ENCODE data around the gene NGEF.

NGEF gene

DNA sequence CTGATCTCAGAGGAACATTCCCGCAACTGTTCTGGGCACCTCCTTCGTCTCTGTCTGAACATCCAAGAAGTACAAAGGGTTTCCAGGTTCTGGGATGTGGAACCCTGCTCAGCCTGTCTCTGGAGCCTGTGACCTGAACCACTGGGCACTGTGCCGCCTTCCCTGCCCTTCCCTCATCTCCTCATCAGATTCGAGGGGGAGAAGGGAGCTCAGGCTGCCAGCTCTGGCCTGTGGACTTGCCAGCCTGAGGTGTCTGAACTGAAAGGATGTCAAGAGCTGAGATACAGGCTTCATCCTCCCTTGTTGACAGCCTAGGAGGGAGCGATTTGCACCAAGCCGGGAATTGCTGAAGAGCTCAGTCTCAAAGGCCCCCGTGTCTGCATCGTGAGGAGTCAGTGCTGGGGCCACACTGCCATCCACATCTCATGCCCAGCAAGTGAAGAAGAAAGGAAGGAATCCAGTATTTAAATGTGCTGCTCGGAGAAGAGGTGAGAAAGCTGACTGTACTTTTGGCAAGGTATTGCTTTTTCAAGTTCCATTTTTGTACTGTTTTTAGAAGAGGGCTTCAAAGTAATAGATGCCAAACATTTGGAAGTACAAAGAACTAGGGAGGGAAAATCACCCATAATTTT, 32.0 kb upstream of the NGEF start:
- no peak for DNase-seq (ENCODE audit: low spot score)

DNA sequence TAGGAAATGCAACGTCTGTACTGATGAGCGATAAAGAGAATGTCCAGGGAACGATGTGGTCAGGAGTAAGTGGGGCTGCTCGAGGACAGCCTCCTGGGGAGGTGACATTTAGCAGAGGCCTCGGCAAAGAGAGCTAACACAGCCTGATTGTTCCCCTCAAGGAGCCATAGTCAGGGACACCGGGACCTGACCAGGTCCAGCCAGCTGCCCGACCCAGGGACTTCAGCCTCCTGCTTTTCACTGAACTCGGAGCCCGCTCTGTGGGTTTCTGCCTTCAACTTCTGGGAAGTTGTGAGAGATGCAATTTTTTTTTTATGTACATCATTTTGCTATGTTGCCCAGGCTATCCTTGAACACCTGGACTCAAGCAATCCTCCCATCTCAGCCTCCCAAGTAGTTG, 29.5 kb upstream of the NGEF start:
- DNase-seq (ENCODE audit: low spot score), result no peak

DNA sequence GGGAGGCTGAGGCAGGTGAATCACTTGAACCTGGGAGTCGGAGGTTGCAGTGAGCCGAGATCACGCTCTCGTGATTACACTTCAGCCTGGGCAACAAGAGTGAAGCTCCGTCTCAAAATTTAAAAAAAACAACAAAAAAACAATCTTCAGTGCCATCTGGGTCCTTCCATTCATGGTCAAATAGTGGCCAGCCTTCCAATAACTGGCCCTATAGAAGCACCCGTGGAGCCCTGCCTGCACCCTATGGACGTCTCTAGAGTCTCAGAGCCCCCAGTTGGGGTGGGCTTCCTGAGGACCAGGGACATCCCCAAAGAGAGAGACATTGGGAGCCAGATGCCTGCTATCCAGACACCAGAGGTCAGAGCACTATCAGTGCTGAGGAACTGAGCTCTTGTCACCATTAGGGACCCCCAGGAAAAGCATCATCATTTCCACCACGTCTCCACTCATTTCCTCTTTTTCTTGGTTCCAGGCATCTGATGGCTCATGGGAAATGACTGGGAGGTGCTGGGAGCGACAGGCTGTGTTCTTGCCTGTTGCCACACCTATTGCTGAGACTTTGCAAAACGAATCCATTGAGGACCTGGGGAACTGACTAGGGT, 28.8 kb upstream of the NGEF start:
- no peak for DNase-seq (ENCODE audit: low spot score)

DNA sequence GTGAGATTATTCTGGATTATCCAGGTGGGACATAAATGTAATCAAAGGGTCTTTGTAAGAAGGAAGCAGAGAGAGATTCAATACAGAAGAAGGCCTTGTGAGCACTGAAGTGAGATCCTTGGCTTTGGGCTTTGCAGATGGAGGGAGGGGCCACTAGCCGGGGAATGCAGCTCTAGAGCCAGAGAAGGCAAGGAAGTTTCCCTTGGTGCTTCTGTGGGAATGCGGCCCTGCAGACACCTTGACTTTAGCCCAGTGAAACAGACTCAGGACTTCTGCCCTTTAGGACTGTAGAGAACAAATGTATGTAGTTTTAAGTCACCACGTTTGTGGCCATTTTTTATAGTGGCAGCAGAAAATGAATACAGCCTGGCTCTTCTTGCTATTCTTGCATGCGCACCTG, 27.5 kb upstream of the NGEF start:
- no peak for DNase-seq (ENCODE audit: low spot score)

DNA sequence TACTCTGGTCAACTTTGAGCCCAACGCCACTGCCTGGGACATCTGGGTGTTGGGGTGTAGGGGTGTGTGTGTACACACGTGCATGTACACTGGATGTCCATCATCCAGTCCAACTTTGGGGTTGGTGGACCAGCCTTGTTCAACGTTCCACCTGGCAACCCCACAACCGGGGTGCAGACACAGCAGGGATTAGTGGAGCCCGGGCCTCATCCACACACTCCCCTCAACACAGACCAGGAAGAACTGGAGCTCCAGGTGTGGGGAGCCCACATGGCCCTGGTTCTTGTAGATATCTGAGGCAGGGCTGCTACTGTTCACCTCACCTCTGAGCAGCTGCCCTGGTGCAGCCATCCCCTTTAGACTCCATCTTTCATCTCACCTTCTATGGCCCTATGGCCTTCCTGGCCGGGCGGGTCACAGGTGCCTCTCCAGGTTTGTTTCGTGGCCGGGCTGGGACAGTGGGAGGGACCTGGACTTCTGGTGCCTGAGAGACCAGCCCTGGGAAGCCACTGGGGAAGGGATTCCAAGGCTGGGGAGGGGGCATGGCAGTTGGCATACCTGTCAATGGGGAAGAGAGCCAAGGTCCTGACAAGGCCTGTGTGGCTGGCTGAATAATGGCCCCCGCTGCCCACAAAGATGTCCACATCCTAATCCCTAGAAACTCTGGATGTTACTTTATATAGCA, 26.9 kb upstream of the NGEF start:
- no peak for DNase-seq (ENCODE audit: low spot score)

DNA sequence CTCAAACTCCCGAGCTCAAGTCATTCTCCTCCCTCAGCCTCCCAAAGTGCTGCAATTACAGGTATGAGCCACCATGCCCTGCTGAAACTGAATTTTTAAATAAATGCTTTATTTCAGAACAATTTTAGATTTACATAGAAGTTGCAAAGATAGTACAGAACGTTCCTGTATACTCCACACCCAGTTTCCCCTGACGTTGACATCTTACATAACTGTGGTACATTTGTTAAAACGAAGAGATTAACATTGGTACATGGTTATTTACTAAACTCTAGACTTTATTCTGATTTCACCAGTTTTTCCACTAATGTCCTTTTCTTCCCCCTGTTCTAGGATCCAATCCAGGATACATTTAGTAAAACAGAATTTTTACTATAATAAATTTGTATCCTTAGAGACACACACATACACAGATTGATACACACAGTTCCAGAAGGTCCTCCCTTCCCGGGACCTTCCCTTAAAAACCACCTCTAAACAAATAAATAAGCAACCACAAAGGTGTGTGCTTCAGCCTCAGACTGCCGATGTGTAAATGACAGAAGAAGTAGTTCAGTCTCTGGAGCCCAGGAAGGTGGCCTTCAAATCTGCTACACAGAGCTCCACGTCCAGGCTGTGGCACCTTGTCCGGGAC, 26.3 kb upstream of the NGEF start:
- DNase-seq (ENCODE audit: low spot score), result no peak

DNA sequence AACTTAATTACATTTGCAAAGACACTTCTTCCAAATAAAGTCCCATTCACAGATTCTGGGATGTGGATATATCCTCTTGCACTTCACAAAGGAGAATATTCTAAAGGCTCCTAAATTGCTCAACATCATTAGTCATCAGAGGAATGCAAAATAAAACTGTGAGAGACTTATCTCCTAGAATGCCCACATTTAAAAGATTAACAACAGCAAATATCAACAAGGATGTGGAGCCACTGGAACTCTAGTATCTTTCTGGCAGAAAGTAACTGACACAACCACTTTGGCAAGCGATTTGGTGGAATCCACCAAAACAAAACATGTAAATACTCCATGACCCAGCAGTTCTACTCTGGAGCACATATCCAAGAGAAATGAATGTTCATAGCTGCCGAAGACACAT, 24.0 kb upstream of the NGEF start:
- no peak for DNase-seq (ENCODE audit: low spot score)

DNA sequence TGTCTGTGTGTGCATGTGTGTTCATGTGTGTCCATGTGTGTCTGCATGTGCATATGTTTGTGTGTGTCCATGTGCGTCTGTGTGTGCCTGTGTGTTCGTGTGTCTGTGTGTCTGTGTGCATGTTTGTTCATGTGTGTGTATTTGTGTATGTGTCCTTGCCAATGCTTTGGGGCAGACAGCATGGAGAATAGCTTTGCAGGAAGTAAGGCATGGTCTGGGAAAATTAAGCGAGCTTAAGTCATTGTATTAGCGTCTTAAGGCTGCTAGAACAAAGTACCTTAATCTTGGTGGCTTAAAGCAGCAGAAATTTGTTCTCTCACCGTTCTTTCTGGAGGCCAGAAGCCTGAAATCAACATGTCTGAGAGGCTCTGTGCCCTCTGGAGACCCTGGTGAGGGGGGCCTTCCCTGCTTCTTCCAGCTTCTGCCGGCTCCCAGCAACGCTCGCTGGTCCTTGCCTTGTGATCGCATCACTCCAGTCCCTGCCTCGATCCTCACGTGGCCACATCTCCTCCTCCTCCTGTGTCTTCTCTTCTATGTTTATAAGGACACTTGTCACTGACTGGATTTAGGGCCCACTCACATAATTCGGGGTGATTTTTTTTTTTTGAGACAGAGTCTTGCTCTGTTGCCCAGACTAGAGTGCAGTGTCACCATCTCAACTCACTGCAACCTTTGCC, 23.2 kb upstream of the NGEF start:
- no peak for DNase-seq (ENCODE audit: low spot score)

DNA sequence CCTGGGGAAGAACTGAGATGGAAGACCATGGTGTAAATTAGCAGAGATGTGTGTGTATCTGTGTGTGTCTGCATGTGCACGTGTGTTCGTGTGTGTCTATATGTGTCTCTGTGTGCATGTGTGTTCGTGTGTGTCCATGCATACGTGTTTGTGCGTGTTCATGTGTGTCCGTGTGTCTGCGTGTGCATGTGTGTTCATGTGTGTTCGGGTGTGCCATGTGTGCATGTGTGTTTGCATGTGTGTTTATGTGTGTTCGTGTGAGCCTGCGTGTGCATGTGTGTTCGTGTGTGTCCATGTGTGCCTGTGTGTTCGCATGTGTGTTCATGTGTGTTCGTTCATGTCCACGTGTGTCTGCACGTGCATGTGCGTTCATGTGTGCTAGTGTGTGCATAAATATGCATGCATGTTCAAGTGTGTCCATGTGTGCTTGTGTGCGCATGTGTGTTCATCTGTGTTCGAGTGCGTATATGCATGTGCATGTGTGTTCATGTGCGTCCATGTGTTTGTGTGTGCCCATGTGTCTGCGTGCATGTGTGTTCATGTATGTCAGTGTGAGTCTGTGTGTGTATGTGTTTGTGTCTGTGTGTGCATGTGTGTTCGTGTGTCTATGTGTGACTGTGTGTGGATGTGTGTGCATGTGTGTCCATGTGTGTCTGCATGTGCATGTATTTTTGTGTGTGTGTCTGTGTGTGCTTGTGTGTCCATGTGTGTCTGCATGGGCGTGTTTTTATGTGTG, 22.5 kb upstream of the NGEF start:
- no peak for DNase-seq (ENCODE audit: low spot score)

DNA sequence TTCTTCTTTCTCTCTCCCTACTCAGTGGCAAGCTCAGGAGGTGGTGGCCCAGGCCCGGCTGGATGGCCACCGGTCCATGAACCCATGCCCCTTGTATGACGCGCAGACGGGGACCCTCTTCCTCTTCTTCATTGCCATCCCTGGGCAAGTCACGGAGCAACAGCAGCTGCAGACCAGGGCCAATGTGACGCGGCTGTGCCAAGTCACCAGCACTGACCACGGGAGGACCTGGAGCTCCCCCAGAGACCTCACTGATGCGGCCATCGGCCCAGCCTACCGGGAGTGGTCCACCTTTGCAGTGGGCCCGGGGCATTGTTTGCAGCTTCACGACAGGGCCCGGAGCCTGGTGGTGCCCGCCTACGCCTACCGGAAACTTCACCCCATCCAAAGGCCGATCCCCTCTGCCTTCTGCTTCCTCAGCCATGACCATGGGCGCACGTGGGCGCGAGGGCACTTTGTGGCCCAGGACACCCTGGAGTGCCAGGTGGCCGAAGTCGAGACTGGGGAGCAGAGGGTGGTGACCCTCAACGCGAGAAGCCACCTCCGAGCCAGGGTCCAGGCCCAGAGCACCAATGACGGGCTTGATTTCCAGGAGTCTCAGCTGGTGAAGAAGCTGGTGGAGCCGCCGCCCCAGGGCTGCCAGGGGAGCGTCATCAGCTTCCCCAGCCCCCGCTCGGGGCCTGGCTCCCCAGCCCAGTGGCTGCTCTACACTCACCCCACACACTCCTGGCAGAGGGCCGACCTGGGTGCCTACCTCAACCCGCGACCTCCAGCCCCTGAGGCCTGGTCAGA, 21.2 kb upstream of the NGEF start:
- no peak for DNase-seq (ENCODE audit: low spot score)

DNA sequence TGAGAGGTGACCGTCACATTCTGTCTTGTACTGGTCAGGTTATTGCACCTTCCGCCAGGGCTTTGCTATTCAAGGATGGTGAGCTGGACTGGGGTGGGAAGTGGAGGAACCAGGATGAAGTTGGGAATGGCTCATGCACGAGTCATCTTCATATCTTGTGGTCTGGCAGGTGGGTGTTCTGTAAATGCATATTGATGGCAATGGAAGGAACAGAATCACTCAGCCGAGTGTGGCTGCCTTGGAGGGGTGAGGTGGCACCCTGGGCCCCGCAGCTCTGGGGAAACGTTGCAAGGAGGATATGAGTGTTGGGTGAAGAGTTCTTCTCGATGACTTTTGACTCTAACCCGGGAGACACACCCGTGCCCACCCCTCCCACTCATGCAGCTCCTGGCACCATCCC, 20.6 kb upstream of the NGEF start:
- no peak for DNase-seq (ENCODE audit: low spot score)

DNA sequence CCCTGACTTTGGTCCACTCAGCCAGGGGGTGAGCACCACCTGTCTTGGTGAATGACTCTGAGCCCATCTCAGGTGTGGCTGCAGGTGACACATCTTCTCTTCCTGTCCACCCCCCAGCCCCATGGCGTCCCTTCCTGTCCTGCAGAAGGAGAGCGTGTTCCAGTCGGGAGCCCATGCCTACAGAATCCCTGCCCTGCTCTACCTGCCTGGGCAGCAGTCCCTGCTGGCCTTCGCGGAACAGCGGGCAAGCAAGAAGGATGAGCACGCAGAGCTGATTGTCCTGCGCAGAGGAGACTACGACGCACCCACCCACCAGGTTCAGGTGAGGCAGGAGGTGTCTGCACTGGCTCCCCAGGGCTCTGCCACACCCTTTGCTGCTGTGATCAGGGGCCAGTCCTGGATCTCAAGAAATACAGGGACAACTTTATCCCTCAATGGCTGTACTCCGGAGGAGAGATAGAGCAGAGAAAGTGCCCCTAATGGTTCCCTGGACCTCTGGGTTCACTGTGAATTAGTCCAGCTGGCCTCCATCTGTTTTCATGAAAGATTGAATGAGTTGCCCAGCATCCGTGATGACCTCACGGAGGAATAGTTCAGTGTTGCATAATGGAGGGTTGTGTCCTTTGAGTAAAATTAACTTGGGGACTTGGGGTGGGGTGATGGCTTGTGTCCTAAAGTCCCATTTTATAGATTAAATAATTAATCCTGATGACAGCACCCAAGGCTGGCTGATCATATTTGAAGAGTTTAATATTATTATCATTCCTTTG, 19.7 kb upstream of the NGEF start, which contains the start of gene NEU2:
NEU2 (plus strand) TSS at position 122 of the 770 bp plus-strand sequence; CDS start at position 122, 0 bp downstream.
- DNase-seq (ENCODE audit: low spot score), result no peak

DNA sequence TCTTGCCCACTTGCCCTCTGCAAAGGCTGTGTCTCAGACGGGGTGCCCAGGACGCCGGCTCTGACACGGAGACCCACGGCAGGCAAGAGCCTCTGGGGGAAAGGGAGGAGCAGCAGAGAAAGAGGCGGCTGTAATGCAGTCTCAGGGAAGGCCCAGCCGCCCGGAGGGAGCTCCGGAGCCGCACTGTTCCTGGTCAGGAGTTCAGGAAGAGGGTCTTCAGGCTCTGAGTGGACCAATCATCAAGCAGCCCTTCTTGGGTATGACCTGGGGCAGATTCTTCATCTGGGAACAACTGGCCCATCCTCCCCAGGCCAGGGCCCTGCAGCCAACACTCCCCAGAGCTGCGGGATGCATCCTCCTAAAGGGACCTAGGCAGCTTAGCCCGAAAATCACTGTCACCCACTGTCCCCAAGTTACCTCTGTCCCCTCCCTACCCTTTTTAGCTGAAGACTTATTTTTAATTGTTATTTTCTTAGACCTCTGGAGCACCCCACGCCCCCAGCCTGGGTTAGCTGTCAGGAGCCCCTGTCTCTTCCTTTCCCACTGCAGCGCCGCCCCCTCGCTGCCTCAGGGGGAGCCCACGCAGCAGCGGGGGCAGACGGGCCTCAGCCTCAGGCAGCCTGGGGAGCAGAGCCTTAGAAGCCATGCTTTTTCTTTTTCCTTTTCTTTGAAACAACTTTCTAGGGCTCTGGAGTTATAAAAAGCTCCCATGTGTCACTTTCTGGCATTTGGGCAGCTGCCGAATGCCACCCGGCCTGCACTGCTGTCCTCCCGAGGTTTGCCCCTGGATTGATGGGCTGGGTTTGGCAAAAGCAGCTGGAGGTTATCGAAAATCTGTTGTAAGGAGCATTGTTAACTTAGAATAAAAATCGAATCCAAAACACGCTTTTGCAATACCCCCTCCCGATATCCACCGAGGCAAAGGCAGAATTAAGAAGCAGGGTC, 18.8 kb upstream of the NGEF start:
- DNase-seq (ENCODE audit: low spot score), result no peak

DNA sequence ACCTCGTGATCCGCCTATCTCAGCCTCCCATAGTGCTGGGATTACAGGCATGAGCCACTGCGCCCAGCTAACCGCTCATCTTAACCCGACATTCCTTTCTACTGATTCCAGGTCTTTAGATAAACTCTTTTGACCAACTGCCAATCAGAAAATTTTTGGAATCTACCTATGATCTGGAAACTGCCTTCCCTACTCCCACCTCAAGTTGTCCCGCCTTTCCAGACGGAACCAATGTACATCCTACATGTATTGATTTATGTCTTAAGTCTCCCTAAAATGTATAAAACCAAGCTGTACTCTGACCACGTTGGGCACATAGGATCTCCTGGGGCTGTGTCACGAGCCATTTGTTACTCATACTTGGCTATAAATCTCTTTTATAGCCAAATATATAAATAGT, 16.3 kb upstream of the NGEF start:
- DNase-seq (ENCODE audit: low spot score), result no peak

DNA sequence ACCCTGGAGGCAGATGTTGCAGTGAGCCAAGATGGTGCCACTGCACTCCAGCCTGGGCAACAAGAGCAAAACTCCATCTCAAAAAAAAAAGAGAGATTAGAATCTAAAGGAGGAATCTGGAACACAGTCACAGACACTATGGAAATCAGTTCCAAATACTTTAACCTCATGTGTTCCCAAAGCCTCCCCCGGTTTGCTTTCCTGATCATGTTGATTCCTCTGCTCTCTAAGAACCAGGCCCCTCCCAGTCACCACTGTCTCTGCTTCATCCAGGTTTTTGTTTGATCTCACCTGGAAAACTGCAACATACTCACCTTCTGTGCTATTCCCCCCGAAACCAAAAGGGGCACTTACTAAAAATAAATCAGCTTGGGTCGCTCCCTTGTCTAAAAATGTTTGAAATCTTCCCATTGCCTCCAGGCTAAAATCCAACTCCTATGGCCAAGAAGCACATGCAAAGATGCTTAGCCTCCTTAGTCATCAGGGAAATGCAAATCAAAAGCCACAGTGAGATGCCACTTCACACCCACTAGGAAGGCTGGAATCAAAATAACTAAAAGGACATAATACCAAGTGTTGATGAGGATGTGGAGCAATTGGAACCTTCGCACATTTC, 13.2 kb upstream of the NGEF start:
- DNase-seq (ENCODE audit: low spot score), result no peak

DNA sequence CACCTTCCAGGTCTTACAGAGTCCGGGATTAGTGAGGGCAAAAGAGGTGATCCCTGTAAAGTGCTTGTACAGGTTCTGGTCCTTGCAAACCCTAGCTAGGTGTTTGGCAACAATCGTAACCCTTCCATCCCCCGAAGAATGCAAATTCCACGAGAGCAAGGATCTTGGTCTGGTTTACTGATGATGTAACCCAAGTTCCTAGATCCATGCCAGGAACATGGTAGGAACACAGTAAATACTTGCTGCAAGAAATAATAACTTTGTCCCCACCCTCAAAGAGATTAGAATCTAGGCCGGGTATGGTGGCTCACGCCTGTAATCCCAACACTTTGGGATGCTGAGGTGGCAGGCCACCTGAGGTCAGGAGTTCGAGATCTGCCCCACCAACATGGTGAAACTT, 12.7 kb upstream of the NGEF start:
- no peak for DNase-seq (ENCODE audit: low spot score)

DNA sequence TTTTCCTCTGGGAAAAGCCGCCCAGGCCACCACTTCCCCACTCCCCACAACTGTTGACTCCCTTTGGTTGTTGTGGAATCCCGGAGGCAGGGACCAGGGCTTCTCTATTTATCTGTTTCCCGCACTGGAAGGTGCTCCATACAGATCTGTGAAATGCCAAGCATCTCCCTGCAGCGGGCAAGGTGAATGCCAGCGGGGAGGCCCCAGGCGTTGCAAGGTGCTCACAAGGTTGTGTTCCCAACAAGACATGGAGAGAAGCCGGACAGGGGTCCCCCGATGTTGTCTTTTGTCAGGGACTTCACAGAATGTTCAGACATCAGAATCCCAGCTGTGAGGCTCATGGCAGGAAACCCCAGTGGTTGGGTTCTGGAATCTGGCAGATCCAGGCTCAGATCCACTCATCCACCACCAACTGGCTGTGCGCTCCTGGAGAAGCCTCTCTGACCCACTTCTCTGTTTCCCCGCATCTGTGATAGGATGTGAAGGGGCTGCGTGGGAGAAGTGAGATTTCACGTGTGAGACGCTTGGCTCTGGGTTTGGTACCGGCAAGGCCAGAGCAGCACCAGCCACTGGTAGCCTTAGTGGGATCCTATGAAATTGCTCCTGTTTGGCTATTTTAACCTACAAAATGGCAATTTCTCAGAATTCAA, 10.8 kb upstream of the NGEF start:
- no peak for DNase-seq (ENCODE audit: low spot score)
